ENCODE measurements around the gene PARD6B. TPM values are rescaled to one million over a fixed set of nuclear protein-coding genes. Genes with fewer than 3 reads are reported as not detected.

The PARD6B gene
- total and polyA plus RNA-seq, 2 of the 4 experiments (the other 2 are of a cell fraction) = 0.17 to 0.90 TPM

GRCh38 chr20:50688256-50688975, 43.0 kb upstream of the PARD6B start:
- H2BK5ac ChIP-seq (ENCODE audit: low read depth, low read length, poor library complexity, severe bottlenecking) = no peak overlapping the region
- no TSS peak for BruUV-seq (replicated peaks)
- H3K27ac ChIP-seq (ENCODE audit: insufficient read depth, low read length) = no peak overlapping the region
- TF ChIP-seq MAFK (IDR thresholded peaks at IDR 0.05; ENCODE audit: low read depth, low read length) = no peak
- TF ChIP-seq, protein P1, sequence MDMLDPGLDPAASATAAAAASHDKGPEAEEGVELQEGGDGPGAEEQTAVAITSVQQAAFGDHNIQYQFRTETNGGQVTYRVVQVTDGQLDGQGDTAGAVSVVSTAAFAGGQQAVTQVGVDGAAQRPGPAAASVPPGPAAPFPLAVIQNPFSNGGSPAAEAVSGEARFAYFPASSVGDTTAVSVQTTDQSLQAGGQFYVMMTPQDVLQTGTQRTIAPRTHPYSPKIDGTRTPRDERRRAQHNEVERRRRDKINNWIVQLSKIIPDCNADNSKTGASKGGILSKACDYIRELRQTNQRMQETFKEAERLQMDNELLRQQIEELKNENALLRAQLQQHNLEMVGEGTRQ (IDR thresholded peaks at IDR 0.05; ENCODE audit: low read depth, low read length) = no peak
- no peak for TF ChIP-seq CTCF (conservative IDR thresholded peaks at IDR 0.05; ENCODE audit: low read depth, low read length)
- TF ChIP-seq CHD1 (IDR thresholded peaks at IDR 0.05; ENCODE audit: low read depth, low read length) = no peak
- no peak for TF ChIP-seq RFX5 (IDR thresholded peaks at IDR 0.05; ENCODE audit: low read depth, low read length)
- no peak for TF ChIP-seq FOS (IDR thresholded peaks at IDR 0.05; ENCODE audit: low read depth, low read length)
- no peak for TF ChIP-seq CEBPB (IDR thresholded peaks at IDR 0.05; ENCODE audit: low read depth, low read length)
- no peak for TF ChIP-seq SMC3 (IDR thresholded peaks at IDR 0.05; ENCODE audit: low read depth, low read length)
- TF ChIP-seq RAD21 (IDR thresholded peaks at IDR 0.05; ENCODE audit: low read length) = no peak
- in situ Hi-C loops (cut with MboI; ENCODE audit: low sequenced_read_pairs) = no loop called here
- no peak overlapping the region for H4K5ac ChIP-seq (ENCODE audit: low read depth, low read length)
- dilution Hi-C loops (cut with HindIII; ENCODE audit: low sequenced_read_pairs, unreplicated experiment) = no loop called here
- DNase-seq = no peak
- no peak overlapping the region for H3K56ac ChIP-seq (ENCODE audit: extremely low read depth, insufficient read depth, low read length)
- H3K4me2 ChIP-seq (ENCODE audit: low read depth, low read length) = no peak overlapping the region; the same call in 1 of the 2 replicates
- ChIA-PET POLR2A (ENCODE audit: unreplicated experiment) (interaction anchor here (0.6 kb wide), 1 partner anchor 35 kb away, joined by 3 read pairs; no protein-coding TSS in a partner anchor), CTCF (no interaction called here)
- H2BK120ac ChIP-seq (ENCODE audit: low read depth, low read length) = no peak overlapping the region
- 0 out of 2 replicates have a peak overlapping the region, but pooled peaks have one; percentile 19 for H3K4ac ChIP-seq (ENCODE audit: low read depth, low read length)
- no peak overlapping the region for H2BK15ac ChIP-seq (ENCODE audit: low read depth, low read length)
- H3K9me3 ChIP-seq (ENCODE audit: control insufficient read depth, insufficient read depth, low read length) = no peaks in the 10 kb centered on the region
- no peak overlapping the region for H3K18ac ChIP-seq (ENCODE audit: low read depth, low read length)
- H3K14ac ChIP-seq (replicated peaks; ENCODE audit: low read depth, low read length) = no peak overlapping the region
- H3K27me3 ChIP-seq (ENCODE audit: control insufficient read depth, insufficient read depth, low read length) = no peaks in the 10 kb centered on the region
- no peak overlapping the region for H3K23ac ChIP-seq (ENCODE audit: low read depth, low read length)
- 64% methylated on average over 2 of the region's 8 CpGs; no CpG with 5 or more reads in 1 of the 2 experiments for WGBS, 2 experiments (ENCODE audit: extremely low coverage in 2 of 2, insufficient read length in 1 of 2)
- no peak overlapping the region for H4K91ac ChIP-seq (ENCODE audit: insufficient read depth, low read depth, low read length)
- H3K9me1 ChIP-seq (ENCODE audit: insufficient read depth, low read length) = no peaks in the 10 kb centered on the region; the same call in 1 of the 2 replicates
- H2AFZ ChIP-seq (replicated peaks; ENCODE audit: low read length, poor library complexity) = no peak overlapping the region
- H3K4me1 ChIP-seq (ENCODE audit: control insufficient read depth, insufficient read depth, low read length) = peaks cover 14% of the 10 kb centered on the region
- H3K4me3 ChIP-seq (ENCODE audit: insufficient read depth, low read depth, low read length) = no peak overlapping the region
- intact Hi-C loops (cut with micrococcal nuclease) = no loop called here
- peak overlapping the region; percentile 29; the same call in 1 of the 2 replicates for H2AK5ac ChIP-seq (ENCODE audit: low read depth, low read length)
- H3K79me1 ChIP-seq (ENCODE audit: low read depth in 1 of 2, low read length in 2 of 2) = peaks cover 0 to 10% of the 10 kb centered on the region in 2 experiments; a peak in 1 of 4 replicates
- H4K8ac ChIP-seq (ENCODE audit: low read depth in 2 of 2, low read length in 2 of 2) = no peak overlapping the region
- H3K9ac ChIP-seq (ENCODE audit: low read depth, low read length) = no peak overlapping the region
- ATAC-seq (ENCODE audit: low read depth) = no peak
- no peaks in the 10 kb centered on the region for H3K36me3 ChIP-seq (ENCODE audit: control insufficient read depth, insufficient read depth, low read length)
- H2AK9ac ChIP-seq (replicated peaks; ENCODE audit: low read depth, low read length, poor library complexity) = no peak overlapping the region
- H4K20me1 ChIP-seq (ENCODE audit: insufficient read depth, low read length) = no peaks in the 10 kb centered on the region
- H2BK20ac ChIP-seq (ENCODE audit: low read depth, low read length) = no peak overlapping the region
